SK-N-SH treated with all-trans-retinoic acid at 6 μM for 48 hours (cell line): ENCODE measurements around the gene PKP4.

Experiments used
- SNAI2 ChIP-seq: fragments of 250-450 bp; sonication (Bioruptor Pico); IDR thresholded peaks from 2 replicates; pipeline ENCODE4 v1.5.0; 2020; ENCODE audit warnings: mild to moderate bottlenecking, moderate library complexity
- TF ChIP-seq, protein P1 (sequence below): fragments of 250-450 bp; sonication (Bioruptor Pico); IDR thresholded peaks from 2 replicates; pipeline ENCODE4 v1.8.0; 2020; ENCODE audit warnings: mild to moderate bottlenecking, moderate library complexity, borderline replicate concordance

DNA sequence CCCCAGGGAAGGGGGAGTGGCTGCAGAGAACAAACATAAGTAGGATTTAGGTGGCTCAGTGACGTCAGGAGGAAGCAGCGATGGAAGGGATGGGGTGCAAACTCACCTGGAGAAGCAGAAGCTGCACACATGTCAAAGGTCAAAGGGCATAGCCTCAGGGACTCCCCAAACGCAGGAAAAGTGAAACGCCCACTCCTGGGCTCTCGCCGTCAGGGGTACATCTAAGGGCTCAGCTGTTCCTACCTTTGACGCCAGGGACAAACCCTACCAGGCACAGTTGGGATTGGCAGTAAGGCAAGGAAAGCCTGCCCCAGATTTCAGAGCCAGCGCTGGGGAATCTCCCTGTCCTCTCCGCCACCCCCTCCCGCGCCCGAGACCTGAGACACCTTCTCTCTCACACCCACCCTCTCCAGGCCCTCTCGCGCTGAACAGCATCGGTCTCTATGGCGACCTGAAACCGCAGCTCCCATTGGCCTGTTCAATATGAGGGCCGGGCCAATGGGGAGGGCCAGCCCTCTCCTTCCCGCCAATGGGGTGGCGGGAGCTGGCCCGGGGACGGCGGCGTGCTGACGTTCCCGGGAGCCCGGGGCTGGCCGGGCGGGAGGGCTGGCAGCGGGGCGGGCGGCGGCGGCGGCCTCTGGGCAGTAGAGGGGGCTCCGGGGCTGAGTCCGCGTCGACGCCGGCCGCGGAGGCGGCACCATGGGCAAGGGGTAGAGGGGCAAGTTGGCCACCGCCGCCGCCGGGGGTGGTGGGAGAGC, at the start of gene PKP4, which contains the start of gene CCDC148:
- TF ChIP-seq, protein P1, sequence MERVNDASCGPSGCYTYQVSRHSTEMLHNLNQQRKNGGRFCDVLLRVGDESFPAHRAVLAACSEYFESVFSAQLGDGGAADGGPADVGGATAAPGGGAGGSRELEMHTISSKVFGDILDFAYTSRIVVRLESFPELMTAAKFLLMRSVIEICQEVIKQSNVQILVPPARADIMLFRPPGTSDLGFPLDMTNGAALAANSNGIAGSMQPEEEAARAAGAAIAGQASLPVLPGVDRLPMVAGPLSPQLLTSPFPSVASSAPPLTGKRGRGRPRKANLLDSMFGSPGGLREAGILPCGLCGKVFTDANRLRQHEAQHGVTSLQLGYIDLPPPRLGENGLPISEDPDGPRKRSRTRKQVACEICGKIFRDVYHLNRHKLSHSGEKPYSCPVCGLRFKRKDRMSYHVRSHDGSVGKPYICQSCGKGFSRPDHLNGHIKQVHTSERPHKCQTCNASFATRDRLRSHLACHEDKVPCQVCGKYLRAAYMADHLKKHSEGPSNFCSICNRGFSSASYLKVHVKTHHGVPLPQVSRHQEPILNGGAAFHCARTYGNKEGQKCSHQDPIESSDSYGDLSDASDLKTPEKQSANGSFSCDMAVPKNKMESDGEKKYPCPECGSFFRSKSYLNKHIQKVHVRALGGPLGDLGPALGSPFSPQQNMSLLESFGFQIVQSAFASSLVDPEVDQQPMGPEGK: 0 out of 2 replicates have a peak, but pooled peaks have one; percentile 27
- TF ChIP-seq SNAI2 (CRISPR knock-in tag): no peak
